Neural progenitor cell (in vitro differentiated cells): ENCODE measurements around the gene TOMM7. TPM values are rescaled to one million over a fixed set of nuclear protein-coding genes. Genes with fewer than 3 reads are reported as not detected.

Experiments used
- DNase-seq: peaks from one replicate; pipeline ENCODE4 v3.0.0-alpha.2; 2016; ENCODE audit warnings: low spot score
- H2AFZ ChIP-seq: fragments of 200-600 bp; sonication (generic); replicated peaks from 2 replicates; pipeline ENCODE4 v1.6.1; 2016; ENCODE audit warnings: antibody characterized with exemption
- H3F3A ChIP-seq: fragments of 200-600 bp; sonication (generic); 2 replicates; pipeline ENCODE4 v1.6.1; 2016; ENCODE audit warnings: antibody characterized with exemption, low read depth
- H3K27ac ChIP-seq: fragments of 200-600 bp; sonication (generic); 2 replicates; pipeline ENCODE4 v1.5.1; 2016; ENCODE audit warnings: mild to moderate bottlenecking
- H3K27me3 ChIP-seq: fragments of 200-600 bp; sonication (generic); 2 replicates; pipeline ENCODE4 v1.6.1; 2016; ENCODE audit warnings: mild to moderate bottlenecking, moderate library complexity
- H3K36me3 ChIP-seq: fragments of 200-600 bp; sonication (generic); 2 replicates; pipeline ENCODE4 v1.5.1; 2016
- H3K4me1 ChIP-seq: fragments of 200-600 bp; sonication (generic); 2 replicates; pipeline ENCODE4 v1.6.1; 2016; ENCODE audit warnings: mixed run types
- H3K4me2 ChIP-seq: fragments of 200-600 bp; sonication (generic); 2 replicates; pipeline ENCODE4 v1.6.1; 2016
- H3K4me3 ChIP-seq: fragments of 200-600 bp; sonication (generic); 2 replicates; pipeline ENCODE4 v1.5.1; 2016
- H3K79me2 ChIP-seq: fragments of 200-600 bp; sonication (generic); 2 replicates; pipeline ENCODE4 v1.6.1; 2016; ENCODE audit warnings: low read depth
- H3K9ac ChIP-seq: fragments of 200-600 bp; sonication (generic); 2 replicates; pipeline ENCODE4 v1.6.1; 2016
- H3K9me3 ChIP-seq: fragments of 200-600 bp; sonication (generic); 2 replicates; pipeline ENCODE4 v1.5.1; 2016; ENCODE audit warnings: low read depth
- H4K20me1 ChIP-seq: fragments of 200-600 bp; sonication (generic); 2 replicates; pipeline ENCODE4 v1.6.1; 2016; ENCODE audit warnings: low read depth
- H3K27ac Mint-ChIP-seq: 3 replicates; pipeline ENCODE4 v1.8.0; 2021; ENCODE audit warnings: mixed read lengths
- H3K27me3 Mint-ChIP-seq: 2 replicates; pipeline ENCODE4 v1.8.0; 2022; ENCODE audit warnings: low read depth, mild to moderate bottlenecking, inconsistent platforms, moderate library complexity, mixed read lengths; ENCODE audit not compliant: insufficient read depth
- H3K36me3 Mint-ChIP-seq: 3 replicates; pipeline ENCODE4 v1.8.0; 2021; ENCODE audit warnings: mixed read lengths
- H3K4me1 Mint-ChIP-seq: 3 replicates; pipeline ENCODE4 v1.8.0; 2021; ENCODE audit warnings: mixed read lengths
- H3K4me3 Mint-ChIP-seq: 3 replicates; pipeline ENCODE4 v1.8.0; 2021; ENCODE audit warnings: mild to moderate bottlenecking, moderate library complexity, mixed read lengths
- H3K9me3 Mint-ChIP-seq: 3 replicates; pipeline ENCODE4 v1.8.0; 2020; ENCODE audit warnings: mixed read lengths
- CTCF ChIP-seq: fragments of 200-600 bp; sonication (generic); IDR thresholded peaks from 2 replicates; pipeline ENCODE4 v1.5.1; 2017; ENCODE audit warnings: antibody characterized with exemption, mild to moderate bottlenecking
- EZH2 ChIP-seq: fragments of 200-600 bp; sonication (generic); IDR thresholded peaks from 2 replicates; pipeline ENCODE4 v1.6.1; 2017; ENCODE audit warnings: antibody characterized with exemption, mild to moderate bottlenecking, moderate library complexity
- EZH2phosphoT487 ChIP-seq: fragments of 200-600 bp; sonication (generic); IDR thresholded peaks from 2 replicates; pipeline ENCODE4 v1.6.1; 2017; ENCODE audit warnings: antibody characterized with exemption
- total RNA-seq: library from RNA; depleted of rRNA; stranded (reverse); fragments of >200 nt; gene quantifications from 2 replicates; pipeline ENCODE4 v1.2.3, GENCODE V29; 2015; ENCODE audit warnings: low replicate concordance

The TOMM7 gene
- total RNA-seq, 1 donor from 2014 or later = 89.9 TPM

GRCh38 chr7:22823142-22823497 lies 471 bp upstream of the TOMM7 start:
- Mint-ChIP-seq H3K27ac (no peak overlapping the region), H3K9me3 (no peaks in the 10 kb centered on the region), H3K36me3 (peaks cover 2% of the 10 kb centered on the region), H3K27me3 (peaks cover 2% of the 10 kb centered on the region), H3K4me3 (peak overlapping the region; percentile 99), H3K4me1 (peaks cover 27% of the 10 kb centered on the region)
- Histone ChIP-seq H3K4me2 (peak overlapping the region; percentile 77), H3K9me3 (no peaks in the 10 kb centered on the region), H3K4me1 (no peaks in the 10 kb centered on the region), H3K79me2 (peaks cover 43% of the 10 kb centered on the region), H3K4me3 (peak overlapping the region; percentile 81), H3F3A (no peaks in the 10 kb centered on the region), H3K27me3 (no peaks in the 10 kb centered on the region), H3K9ac (no peak overlapping the region), H4K20me1 (peaks cover 13% of the 10 kb centered on the region), H3K27ac (no peak overlapping the region), H2AFZ (peak overlapping the region; percentile 97), H3K36me3 (no peaks in the 10 kb centered on the region)
- DNase-seq = no peak
- TF ChIP-seq EZH2 = no peak
- TF ChIP-seq CTCF = no peak
- TF ChIP-seq EZH2phosphoT487 = no peak

- H3K9ac ChIP-seq = peak overlapping the region; percentile 53
- no peaks in the 10 kb centered on the region for H3K36me3 ChIP-seq
- Mint-ChIP-seq H3K4me1 (peaks cover 27% of the 10 kb centered on the region), H3K27ac (peak overlapping the region; percentile 97), H3K36me3 (peaks cover 5% of the 10 kb centered on the region), H3K27me3 (peaks cover 2% of the 10 kb centered on the region), H3K4me3 (peak overlapping the region; percentile 99), H3K9me3 (no peaks in the 10 kb centered on the region)
- peaks cover 52% of the 10 kb centered on the region for H3K79me2 ChIP-seq
- H3K27ac ChIP-seq = no peak overlapping the region
- H3K4me2 ChIP-seq = peak overlapping the region; percentile 92
- no peaks in the 10 kb centered on the region for H3K4me1 ChIP-seq
- H3K4me3 ChIP-seq = peak overlapping the region; percentile 81
- no peaks in the 10 kb centered on the region for H3F3A ChIP-seq
- peaks cover 13% of the 10 kb centered on the region for H4K20me1 ChIP-seq
- TF ChIP-seq CTCF (no peak), EZH2 (no peak), EZH2phosphoT487 (no peak)
- no peaks in the 10 kb centered on the region for H3K9me3 ChIP-seq
- peak; percentile 29 for DNase-seq
- no peaks in the 10 kb centered on the region for H3K27me3 ChIP-seq
- H2AFZ ChIP-seq = peak overlapping the region; percentile 79
Measured at GRCh38 chr7:22821702-22822485, 755 bp downstream of the TOMM7 start.

GRCh38 chr7:22819476-22819875 lies 3.2 kb downstream of the TOMM7 start:
- Histone ChIP-seq H3K4me1 (no peaks in the 10 kb centered on the region), H3K27ac (no peak overlapping the region), H3F3A (no peaks in the 10 kb centered on the region), H3K4me3 (no peak overlapping the region), H3K36me3 (peaks cover 6% of the 10 kb centered on the region), H3K79me2 (peaks cover 52% of the 10 kb centered on the region), H3K9me3 (no peaks in the 10 kb centered on the region), H3K9ac (no peak overlapping the region), H3K27me3 (no peaks in the 10 kb centered on the region), H3K4me2 (no peak overlapping the region), H4K20me1 (peaks cover 13% of the 10 kb centered on the region), H2AFZ (no peak overlapping the region)
- TF ChIP-seq EZH2phosphoT487 (no peak), CTCF (no peak), EZH2 (no peak)
- DNase-seq = no peak
- H3K36me3 Mint-ChIP-seq = peaks cover 13% of the 10 kb centered on the region
- no peaks in the 10 kb centered on the region for H3K9me3 Mint-ChIP-seq
- peaks cover 2% of the 10 kb centered on the region for H3K27me3 Mint-ChIP-seq
- peaks cover 27% of the 10 kb centered on the region for H3K4me1 Mint-ChIP-seq
- no peak overlapping the region for H3K4me3 Mint-ChIP-seq
- H3K27ac Mint-ChIP-seq = no peak overlapping the region
